Superior temporal gyrus (tissue), 1 donor: ENCODE results near the gene MPPED2.
A peak's percentile ranks its signal among the peaks of the same experiment; 100 is the strongest.

ENCODE experiments used
- DNase-seq: peaks from one replicate; pipeline ENCODE4 v3.0.0-alpha.2; 2016; ENCODE audit errors: extremely low spot score

The MPPED2 gene, protein sequence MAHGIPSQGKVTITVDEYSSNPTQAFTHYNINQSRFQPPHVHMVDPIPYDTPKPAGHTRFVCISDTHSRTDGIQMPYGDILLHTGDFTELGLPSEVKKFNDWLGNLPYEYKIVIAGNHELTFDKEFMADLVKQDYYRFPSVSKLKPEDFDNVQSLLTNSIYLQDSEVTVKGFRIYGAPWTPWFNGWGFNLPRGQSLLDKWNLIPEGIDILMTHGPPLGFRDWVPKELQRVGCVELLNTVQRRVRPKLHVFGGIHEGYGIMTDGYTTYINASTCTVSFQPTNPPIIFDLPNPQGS

DNA sequence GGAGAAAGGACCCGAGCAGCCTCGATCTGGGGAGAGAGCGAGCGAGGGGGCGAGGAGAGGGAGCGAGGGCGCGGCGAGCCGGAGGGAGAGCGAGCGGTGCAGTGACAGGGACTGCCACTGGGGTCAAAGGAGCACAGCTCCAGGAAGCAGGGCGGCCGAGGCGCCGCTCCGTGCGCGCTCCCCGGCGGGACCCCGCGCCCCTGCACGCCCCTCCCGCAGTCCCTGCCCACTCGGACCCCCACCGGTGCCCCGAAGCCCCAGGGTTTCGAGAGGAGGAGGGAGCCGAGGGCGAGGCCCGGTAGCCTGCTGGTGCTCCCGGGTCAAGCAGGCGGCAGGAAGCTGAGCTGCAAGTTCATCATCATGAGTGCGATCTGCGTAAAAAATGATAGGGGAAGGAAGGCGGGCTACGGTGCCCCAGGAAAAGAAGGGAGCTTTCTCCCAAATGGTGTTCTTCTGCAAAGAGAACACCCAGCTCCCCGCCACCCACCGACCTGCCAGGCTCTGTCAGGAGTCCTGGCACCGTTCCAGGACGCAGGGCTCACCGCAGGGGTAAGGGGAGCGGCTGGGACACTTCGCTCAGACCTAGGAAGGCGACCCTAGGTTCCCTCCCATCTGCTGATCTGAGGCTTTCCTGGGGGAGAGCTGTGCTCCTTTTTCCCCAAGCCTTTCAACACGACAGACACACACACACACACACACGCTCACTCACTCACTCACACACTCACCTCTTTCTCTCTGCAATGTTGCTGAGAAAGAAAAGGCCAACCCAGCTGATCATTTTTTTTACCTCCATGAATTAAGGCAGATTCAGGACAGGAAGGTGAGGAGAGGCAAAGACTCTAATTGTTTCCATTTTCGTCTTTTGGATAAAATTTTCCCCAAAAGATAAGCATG, at the start of gene MPPED2:
Gene MPPED2 (minus strand): TSS at position 103 of the 894 bp plus-strand sequence. CDS start 5,980 bp downstream, outside the sequence.
- no peak for DNase-seq

DNA sequence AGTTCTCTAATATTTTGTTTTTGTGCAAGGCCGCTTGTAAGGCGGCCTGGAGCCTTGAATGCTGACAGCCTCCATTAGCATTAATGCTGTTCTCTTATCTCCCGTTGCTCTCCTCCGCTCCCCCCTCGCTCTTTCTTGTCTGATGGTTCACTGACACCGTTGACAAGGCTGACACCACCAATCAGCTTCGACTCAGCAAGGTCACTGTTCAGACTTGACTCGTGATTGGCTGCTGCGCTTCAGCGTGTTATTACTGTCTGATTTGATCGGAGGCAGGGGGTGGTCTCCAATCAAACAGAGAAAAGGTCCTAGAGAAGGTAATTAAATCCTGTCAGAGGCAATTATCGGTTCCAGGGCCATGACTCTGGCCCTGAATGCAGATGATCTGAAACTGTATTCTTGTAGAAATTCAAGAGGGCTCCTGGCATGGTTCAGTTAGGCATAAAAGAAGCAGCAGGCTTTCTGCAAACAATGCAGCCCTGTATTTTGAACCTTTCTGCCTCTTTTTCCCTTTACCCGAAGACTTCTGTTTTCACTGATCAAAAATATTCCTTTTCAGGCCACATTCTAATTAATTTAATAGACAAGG, 49.3 kb upstream of the MPPED2 start:
- peak; percentile 93 for DNase-seq

DNA sequence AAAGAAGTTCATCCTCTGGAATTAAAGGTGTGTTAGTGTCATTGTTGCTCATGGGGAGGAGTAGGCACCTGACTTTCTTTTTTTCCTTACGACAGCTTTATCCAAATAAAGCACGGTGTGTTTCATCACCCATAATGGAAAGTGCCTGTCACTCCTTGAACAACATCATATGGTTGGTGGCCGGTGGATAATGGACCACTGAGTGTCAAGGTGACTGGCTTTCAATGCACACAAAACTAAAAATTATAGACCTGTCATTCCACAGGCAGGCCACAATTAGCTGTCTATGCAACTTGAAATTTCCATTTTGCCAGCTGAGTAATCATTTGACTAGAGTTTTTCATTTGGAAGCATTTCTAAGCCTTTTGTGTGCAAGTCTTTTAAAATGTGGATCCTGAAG, 45.0 kb upstream of the MPPED2 start:
- no peak for DNase-seq

DNA sequence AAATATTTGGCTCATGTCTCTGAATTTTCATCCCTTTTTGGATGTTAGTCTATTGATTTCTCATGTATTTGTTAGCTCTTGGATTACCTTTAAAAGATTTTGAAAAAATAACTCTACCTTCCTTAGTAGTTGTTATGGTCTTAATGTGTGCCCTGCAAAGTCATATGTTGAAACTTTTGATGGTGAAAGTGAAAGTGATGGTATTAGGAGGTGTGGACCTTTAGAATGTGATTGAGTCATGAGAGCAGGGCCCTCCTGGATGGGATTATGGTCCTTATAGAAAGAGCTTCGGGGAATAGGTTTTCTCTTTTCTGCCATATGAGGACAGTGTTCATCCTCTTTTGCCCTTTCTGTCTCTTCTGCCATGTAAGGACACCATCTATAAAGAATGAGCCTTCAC, 33.6 kb upstream of the MPPED2 start:
- no peak for DNase-seq

DNA sequence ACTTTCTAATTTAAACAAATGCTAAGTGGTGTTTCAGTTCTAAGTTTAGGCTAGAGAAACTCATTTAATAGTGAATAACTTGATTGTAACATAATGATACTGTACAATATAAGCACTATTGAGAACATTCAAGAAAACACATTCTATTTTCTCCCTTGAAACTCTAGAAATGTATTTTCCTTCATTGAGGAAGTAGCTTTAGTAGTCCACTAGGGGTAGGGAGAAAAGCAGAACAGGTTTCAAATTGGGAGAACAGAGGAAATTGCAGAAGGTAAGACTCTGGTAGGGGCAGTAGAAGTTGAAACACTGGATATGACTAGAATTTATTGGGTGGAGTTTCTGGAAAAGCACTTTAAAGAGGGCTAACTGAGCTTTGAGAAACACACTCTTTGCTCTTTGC, 31.6 kb upstream of the MPPED2 start:
- DNase-seq, result no peak

DNA sequence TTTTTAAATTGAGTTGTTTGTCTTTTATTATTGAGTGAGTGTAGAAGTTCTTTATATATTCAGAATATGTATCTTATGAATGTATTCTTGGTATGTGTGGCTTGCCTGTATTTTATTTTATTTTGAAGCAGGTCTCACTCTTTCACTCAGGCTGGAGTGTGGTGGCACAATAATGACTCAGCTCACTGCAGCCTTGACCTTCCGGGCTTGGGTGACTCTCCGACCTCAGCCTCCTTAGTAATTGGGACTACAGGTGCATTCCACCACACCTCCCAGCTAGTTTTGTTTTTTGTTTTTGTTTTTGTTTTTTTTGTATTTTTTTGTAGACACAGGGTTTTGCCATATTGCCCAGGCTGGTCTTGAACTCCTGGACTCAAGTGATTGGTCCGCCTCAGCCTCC, 24.5 kb upstream of the MPPED2 start:
- no peak for DNase-seq

DNA sequence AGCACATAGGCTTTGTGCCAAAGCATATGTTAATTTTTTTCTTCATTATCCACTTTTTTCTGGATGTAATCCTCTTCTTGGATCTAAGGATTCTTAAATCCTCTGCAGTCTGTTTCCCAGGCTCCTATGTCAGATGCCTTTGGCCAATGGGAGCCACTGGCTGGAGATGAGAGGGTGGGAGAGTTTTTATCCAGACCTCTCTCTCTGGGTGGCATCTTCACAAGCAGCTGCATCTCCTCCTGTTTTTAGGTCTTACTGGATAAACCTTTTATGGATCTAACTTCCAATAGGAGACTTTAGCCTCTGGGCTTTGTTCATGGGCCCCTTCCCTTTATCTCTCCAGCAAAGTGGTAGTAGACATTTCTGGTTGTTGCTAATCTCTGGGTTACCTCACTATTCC, 22.4 kb upstream of the MPPED2 start:
- DNase-seq, result no peak

DNA sequence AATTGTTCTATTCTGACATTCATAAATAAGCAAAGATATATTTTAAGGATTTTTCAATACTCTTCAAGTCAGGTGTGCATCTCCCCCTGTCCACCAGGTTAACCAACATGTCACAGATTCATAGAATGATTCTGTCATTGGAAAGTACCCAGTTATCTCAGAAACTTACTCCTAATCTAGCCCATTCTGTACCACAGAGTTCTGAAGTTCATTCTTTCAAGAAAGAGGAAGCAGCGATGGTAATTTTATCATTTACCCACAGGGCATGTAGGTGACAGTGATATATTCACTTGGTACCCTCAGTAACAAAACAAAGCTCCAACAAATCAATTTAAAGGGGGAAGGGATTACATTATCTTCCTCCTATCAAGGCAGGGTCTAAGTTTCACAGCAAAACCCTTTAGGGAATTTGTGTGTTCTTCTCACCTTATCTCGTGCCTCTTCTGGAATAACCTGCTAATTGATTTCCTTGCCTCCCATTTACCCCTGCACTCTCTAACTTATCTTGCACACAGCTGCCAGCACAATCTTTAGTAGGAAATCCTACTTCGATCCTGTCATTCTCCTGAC, 19.0 kb upstream of the MPPED2 start:
- no peak for DNase-seq

DNA sequence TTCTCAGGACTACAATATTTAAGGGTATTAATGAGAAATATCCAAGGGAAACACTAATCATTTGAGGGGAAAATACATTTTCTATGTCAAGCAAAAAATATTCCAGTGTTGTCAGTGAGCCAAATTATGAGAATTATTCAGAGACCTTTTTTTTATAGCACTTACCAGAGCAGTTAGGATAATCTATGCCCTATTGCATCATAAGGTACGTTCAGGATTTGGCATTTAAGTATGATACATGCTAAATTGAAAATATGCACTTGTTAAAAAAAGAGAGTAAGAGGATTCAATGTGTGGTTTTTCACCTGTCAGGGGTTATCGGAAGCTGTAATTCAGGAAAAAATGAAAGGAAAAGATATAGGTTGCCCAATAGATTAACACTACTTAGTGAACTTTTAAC, 17.2 kb upstream of the MPPED2 start:
- DNase-seq, result no peak

DNA sequence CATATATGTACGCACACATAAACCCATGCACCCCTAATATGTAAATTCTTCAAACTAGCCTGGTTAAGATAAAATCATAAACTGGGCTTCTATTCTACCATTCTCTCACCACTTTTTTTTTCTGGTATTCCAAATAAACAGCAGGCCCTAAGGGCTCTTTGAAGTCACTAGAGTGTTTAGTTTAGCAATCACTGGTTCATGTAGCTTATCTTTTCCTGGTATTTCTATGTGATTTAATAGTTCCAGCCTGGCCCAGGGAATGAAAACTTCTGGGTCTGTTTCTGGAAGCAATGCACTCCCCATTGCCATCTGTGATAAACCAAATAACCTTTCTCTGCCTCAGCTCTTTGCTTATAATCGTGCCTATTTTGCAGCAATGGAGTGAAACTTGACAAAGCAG, 10.7 kb upstream of the MPPED2 start:
- DNase-seq, result no peak

DNA sequence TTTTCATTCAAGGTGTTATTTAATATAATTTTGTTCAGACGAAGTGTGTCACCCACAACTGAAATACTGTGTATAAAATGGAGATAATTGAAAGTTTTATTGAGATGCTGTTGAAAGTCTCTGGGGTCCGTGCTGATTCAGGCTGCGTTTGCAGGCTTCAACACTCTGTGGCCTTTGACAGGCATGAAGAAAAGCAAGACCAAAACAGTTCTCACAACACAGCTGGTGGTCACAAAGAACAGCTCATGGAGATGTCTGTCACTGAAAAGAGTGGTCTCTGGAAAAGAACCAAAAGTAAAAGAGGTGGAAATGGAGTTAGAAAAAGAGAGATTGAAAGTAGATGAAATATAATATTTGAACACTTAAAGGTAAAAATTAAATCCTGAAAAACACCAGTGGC, 9.8 kb upstream of the MPPED2 start:
- DNase-seq, result no peak

DNA sequence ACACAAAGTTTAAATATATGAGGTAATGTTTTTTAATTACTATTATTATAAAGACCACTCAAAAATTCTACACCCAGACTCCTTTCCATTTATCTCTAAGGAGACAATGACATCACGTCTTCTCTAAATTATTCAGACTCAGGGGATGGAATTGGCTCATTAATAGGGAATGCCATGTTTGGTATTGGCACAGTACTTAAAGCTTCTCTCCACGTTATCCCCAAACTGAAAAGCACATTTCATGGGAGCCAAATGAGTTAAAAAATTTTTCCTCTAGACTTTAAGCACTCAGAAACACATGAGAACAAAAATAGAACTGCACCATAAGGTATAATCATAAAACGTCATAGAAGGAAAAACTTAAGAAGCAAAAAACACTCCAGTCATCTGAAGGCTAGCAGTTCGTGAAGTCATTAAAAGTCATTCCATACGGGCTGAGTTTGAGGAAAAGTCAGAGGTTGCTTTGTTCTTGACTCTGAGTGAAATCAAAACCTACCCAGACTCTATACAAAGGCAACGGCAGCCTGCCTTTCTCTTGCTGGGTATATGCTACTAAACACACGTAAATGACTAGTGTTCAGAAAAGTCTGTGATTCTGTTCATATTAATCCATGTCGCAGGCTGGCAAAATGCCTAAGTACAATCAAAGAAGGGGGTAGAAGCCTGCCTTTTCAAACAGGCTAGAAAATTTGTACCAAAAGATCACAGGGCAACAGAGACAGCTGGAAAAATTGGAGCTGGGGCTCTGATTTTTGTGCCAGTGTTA, 8.7 kb upstream of the MPPED2 start:
- DNase-seq, result no peak

DNA sequence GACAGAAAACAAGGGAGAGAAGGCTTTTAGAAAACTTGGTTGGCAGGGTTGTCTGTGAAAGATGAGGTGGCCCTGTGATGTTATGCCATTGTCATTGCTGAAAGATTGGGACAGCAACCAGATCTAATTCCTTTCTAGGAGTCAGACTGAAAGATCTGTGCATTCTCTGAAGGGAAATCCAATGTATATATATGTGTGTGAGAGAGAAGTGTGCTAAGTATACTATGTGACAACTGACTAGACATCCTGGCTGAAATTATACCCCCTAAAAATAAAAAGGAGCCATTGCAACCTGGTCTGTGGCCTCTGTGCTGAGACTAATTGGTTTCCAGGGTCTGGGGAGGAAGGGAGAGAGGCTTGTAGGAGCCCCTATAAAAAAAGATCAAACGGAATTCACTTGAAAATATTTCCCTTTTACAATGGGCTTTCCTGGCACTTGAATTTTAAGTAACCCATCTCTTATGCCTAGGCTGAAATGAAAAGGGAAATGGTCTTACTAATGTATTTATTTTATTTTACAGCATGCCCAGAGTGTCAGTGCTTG, 1.2 kb upstream of the MPPED2 start:
- no peak for DNase-seq

DNA sequence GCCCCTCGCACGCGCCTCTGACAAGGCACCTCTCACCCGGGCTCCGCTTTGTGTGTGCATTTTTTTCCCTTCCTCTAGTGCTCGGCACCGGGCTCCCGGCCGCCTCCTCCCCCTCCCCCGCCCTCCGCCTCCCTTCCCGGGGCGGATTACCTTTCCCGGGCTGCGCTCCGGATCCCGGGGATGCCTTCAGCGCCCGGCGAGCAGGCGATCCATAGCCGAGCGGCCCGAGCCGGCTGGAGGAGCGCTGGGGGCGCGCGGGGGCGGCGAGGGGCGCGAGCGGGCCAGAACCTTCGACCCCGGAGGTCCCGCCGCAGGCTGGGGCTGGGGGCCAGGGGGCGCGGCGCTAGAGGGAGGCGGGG, 282 bp downstream of the MPPED2 start:
- DNase-seq, result no peak

DNA sequence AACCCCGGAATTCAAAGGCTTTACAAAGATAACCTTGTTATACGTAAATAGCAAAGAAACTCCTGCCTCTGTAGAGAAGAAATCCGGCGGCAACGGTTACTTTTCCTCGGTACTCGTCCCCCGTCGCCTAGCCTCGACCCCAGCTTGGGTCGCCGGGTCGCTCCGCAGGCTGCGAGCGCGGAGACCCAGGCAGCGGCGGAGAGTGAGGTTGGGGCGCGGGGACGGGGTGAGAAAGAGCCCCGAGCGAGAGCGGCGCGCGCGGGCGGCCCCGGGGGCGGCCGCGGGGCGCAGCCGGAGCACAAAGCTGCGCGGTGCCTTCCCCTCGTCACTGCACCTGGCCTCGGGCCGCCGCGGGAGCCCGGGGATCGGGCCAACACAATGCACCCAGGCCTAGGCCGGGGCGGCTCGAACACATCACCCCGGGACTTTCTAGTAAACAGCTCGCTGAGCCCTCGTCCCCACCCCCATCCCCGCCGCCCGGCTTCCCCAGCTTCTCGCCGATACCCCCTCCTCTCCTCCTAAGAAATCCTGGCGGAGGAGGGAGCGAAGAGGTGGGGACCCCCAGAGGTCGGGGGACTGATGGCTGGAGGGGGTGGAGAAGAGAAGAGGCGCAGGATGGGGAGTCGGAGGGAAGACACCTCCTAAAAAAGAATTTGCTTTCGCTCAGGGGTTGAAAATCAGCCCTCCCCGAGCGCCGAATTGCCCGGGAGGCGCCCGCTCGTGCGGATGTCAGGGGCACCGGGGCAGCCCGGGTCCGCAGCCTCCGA, 845 bp downstream of the MPPED2 start:
- DNase-seq, result no peak

DNA sequence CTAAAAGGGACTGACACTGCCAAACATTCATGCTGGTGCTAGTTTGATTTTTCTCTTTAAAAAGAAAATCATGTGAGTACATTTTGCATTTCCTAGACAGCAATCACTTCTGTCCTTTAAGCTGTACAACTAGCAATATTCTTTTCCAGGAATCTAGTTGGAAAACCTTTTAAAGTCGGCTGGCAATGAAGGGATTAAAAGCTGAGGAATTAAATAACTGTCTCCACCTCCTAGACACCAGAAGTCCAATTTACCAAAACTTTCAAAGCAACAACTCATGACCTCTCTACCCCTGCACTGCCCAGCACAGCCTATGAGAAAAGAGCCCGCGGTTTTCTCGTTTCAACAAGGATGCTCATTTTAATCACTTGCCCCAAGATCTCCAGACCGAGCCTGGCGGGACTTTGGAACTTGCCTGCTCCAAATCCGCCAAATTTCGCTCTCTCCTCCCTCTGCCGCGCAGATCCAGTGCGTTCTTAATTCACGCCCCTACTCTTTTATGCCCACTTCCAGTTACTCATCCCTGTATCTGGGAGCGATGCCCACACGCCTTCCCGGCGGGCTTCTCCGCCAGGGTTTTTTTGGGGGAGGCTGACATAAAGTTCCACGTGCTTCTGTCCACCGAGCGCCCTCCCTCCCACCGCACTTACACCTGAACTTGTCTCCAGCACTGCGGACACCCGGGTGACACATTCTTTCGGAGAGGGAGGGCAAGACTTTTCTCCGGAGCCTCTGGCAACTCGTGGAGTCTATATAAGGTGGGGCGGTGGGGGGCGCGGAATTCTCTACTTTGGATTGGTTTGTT, 2.5 kb downstream of the MPPED2 start:
- no peak for DNase-seq

DNA sequence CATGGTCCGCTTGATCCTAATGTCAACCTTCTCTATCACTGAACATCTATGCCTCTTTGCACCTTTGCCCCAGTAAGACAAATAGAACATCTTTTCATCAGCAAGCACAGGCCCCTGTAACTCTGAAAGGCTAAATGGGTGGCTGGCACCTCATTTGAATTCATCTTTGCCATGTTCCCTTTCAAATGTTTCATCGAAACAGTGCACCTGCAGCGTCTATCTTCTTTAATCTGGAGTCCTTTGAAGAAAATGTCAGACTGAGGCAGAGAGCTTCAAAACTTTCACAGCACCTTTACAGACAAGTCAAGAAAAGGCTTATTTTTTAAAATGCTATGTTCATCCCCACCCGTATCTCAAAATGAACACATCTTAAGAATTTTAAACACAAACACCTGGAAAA, 3.4 kb downstream of the MPPED2 start:
- no peak for DNase-seq

DNA sequence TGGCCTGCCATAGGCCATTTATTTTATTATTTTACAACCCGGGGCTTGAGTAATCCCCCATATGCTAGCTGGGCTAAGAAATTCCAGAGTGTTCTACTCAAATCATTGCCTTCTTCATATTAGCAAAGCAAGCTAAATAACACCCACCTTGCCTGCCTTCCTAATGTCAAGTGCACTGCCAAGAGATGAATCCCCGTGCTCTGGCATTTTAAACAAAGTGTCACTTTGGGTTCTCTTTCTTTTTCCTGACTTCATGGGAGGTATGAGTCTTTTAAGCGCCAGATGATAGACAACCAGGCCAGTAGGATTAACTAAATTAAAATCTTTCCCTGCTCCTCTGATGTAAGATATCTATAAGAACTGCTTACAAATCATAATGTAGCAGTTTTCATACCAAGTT, 4.5 kb downstream of the MPPED2 start:
- no peak for DNase-seq

DNA sequence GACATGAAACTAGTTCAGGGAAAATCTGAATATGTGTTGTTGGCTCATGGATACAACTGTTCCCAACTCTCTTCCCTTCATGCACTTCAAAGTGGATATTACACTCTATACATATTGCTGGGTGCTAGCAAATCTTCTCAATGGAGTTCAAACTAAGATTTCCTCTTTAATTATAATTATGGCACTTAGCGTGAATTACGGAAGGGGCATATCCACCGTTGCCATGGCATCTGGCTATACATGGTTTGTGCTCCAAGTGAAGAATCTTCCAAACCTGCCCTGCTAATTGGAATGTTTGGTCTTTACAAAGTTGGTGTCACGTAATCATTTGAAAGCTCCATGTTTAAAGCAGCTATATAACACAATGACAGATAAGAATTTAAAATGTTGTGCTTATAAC, 5.6 kb downstream of the MPPED2 start:
- no peak for DNase-seq
